ENCODE data around the gene NRAP.

Gene NRAP

DNA sequence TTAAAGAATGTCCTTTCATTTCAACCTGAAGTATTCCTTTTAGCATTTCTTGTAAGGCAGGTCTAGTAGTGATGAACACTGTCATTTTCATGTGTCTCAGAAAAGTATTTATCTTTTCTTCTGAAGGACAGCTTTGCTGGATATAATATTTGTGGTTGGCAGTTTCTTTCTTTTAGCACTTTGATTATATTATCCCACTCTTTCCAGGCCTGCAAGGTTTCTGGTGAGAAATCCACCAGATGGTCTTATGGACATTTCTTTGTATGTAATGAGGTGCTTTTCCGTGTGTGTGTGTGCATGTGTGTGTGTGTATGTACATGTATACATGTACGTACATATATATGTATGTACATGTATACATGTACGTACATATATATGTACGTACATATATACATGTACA is 23.2 kb upstream of the NRAP start:
- ChIA-PET POLR2A (interaction anchor here (1.1 kb wide), 1 partner anchor 8 kb away, joined by 3 read pairs; no protein-coding TSS in a partner anchor), CTCF (interaction anchor here (0.7 to 1.8 kb wide), 3 partner anchors 17 to 433 kb away, joined by 3 to 5 read pairs (median 3); no protein-coding TSS in a partner anchor)
- TF ChIP-seq ZNF548 (tag by site-specific recombination; IDR thresholded peaks at IDR 0.05) (no peak), ZNF202 (tag by site-specific recombination; IDR thresholded peaks at IDR 0.05; ENCODE audit: borderline replicate concordance) (no peak), PRDM1 (tag by site-specific recombination; IDR thresholded peaks at IDR 0.05) (no peak), ZNF2 (tag by site-specific recombination; IDR thresholded peaks at IDR 0.05) (no peak), TRIM28 (IDR thresholded peaks at IDR 0.05; ENCODE audit: borderline replicate concordance, low read length) (peak; percentile 92), SETDB1 (IDR thresholded peaks at IDR 0.05; ENCODE audit: insufficient read length, low read length) (peak; percentile 98), ATF2 (tag by site-specific recombination; IDR thresholded peaks at IDR 0.05; ENCODE audit: low read depth) (no peak), ZNF549 (tag by site-specific recombination; IDR thresholded peaks at IDR 0.05) (0 out of 2 replicates have a peak, but pooled peaks have one; percentile 24)
- Histone ChIP-seq H3K9me3 (ENCODE audit: control insufficient read depth, insufficient read depth, low read depth, low read length) (peaks cover 3% of the 10 kb centered on the region; the same call in 1 of the 2 replicates), H3K36me3 (ENCODE audit: control insufficient read depth in 2 of 2, insufficient read depth in 1 of 2, low read length in 2 of 2) (peaks cover 6% of the 10 kb centered on the region in 2 experiments; a peak in 1 of 3 replicates), H3K4me1 (ENCODE audit: control insufficient read depth, insufficient read depth, low read length) (no peaks in the 10 kb centered on the region; the same call in 1 of the 2 replicates), H3K27ac (ENCODE audit: extremely low read depth, low read depth, low read length) (no peak overlapping the region), H3K4me3 (ENCODE audit: low read depth, low read length) (no peak overlapping the region)

- Histone ChIP-seq H3K27ac (ENCODE audit: extremely low read depth, low read depth, low read length) (no peak overlapping the region), H3K4me1 (ENCODE audit: control insufficient read depth, insufficient read depth, low read length) (no peaks in the 10 kb centered on the region; the same call in 1 of the 2 replicates), H3K9me3 (ENCODE audit: control insufficient read depth, insufficient read depth, low read depth, low read length) (peaks cover 3% of the 10 kb centered on the region; the same call in 1 of the 2 replicates), H3K36me3 (ENCODE audit: control insufficient read depth in 2 of 2, insufficient read depth in 1 of 2, low read length in 2 of 2) (peaks cover 3 to 6% of the 10 kb centered on the region in 2 experiments; a peak in 1 of 3 replicates), H3K4me3 (ENCODE audit: low read depth, low read length) (no peak overlapping the region)
- CTCF ChIA-PET = interaction anchor here (0.6 to 0.9 kb wide), 4 partner anchors 70 to 870 kb away, joined by 3 read pairs; no protein-coding TSS in a partner anchor
- POLR2A ChIA-PET = no interaction called here
- TF ChIP-seq ZNF19 (tag by site-specific recombination; IDR thresholded peaks at IDR 0.05; ENCODE audit: low read depth) (no peak), ZSCAN4 (tag by site-specific recombination; IDR thresholded peaks at IDR 0.05) (no peak), ZNF211 (tag by site-specific recombination; IDR thresholded peaks at IDR 0.05; ENCODE audit: low read depth) (no peak), ZNF324 (tag by site-specific recombination; IDR thresholded peaks at IDR 0.05) (no peak), PRDM1 (tag by site-specific recombination; IDR thresholded peaks at IDR 0.05) (no peak), ZNF239 (tag by site-specific recombination; IDR thresholded peaks at IDR 0.05) (no peak), ZFP3 (tag by site-specific recombination; IDR thresholded peaks at IDR 0.05; ENCODE audit: low read depth) (no peak), TSHZ1 (tag by site-specific recombination; IDR thresholded peaks at IDR 0.05; ENCODE audit: borderline replicate concordance) (no peak), ZNF394 (tag by site-specific recombination; IDR thresholded peaks at IDR 0.05; ENCODE audit: borderline replicate concordance) (no peak), ZNF391 (tag by site-specific recombination; IDR thresholded peaks at IDR 0.05; ENCODE audit: borderline replicate concordance, low read depth) (no peak), WT1 (tag by site-specific recombination; IDR thresholded peaks at IDR 0.05) (no peak), ZNF133 (tag by site-specific recombination; IDR thresholded peaks at IDR 0.05) (no peak), ZNF548 (tag by site-specific recombination; IDR thresholded peaks at IDR 0.05) (no peak), ZNF114 (tag by site-specific recombination; IDR thresholded peaks at IDR 0.05) (no peak)
- TF ChIP-seq, protein P1, sequence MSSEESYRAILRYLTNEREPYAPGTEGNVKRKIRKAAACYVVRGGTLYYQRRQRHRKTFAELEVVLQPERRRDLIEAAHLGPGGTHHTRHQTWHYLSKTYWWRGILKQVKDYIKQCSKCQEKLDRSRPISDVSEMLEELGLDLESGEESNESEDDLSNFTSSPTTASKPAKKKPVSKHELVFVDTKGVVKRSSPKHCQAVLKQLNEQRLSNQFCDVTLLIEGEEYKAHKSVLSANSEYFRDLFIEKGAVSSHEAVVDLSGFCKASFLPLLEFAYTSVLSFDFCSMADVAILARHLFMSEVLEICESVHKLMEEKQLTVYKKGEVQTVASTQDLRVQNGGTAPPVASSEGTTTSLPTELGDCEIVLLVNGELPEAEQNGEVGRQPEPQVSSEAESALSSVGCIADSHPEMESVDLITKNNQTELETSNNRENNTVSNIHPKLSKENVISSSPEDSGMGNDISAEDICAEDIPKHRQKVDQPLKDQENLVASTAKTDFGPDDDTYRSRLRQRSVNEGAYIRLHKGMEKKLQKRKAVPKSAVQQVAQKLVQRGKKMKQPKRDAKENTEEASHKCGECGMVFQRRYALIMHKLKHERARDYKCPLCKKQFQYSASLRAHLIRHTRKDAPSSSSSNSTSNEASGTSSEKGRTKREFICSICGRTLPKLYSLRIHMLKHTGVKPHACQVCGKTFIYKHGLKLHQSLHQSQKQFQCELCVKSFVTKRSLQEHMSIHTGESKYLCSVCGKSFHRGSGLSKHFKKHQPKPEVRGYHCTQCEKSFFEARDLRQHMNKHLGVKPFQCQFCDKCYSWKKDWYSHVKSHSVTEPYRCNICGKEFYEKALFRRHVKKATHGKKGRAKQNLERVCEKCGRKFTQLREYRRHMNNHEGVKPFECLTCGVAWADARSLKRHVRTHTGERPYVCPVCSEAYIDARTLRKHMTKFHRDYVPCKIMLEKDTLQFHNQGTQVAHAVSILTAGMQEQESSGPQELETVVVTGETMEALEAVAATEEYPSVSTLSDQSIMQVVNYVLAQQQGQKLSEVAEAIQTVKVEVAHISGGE (tag by site-specific recombination; conservative IDR thresholded peaks at IDR 0.05; ENCODE audit: low read depth) = no peak
- TF ChIP-seq, protein P2, sequence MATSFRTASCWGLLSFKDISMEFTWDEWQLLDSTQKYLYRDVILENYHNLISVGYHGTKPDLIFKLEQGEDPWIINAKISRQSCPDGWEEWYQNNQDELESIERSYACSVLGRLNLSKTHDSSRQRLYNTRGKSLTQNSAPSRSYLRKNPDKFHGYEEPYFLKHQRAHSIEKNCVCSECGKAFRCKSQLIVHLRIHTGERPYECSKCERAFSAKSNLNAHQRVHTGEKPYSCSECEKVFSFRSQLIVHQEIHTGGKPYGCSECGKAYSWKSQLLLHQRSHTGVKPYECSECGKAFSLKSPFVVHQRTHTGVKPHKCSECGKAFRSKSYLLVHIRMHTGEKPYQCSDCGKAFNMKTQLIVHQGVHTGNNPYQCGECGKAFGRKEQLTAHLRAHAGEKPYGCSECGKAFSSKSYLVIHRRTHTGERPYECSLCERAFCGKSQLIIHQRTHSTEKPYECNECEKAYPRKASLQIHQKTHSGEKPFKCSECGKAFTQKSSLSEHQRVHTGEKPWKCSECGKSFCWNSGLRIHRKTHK (tag by site-specific recombination; IDR thresholded peaks at IDR 0.05) = no peak
Observed at GRCh38 chr10:113686028-113686427, 22.2 kb upstream of the NRAP start.

Data from HEK293 (cell line).